ENCODE measurements around the gene GSTT2.

Gene GSTT2

DNA sequence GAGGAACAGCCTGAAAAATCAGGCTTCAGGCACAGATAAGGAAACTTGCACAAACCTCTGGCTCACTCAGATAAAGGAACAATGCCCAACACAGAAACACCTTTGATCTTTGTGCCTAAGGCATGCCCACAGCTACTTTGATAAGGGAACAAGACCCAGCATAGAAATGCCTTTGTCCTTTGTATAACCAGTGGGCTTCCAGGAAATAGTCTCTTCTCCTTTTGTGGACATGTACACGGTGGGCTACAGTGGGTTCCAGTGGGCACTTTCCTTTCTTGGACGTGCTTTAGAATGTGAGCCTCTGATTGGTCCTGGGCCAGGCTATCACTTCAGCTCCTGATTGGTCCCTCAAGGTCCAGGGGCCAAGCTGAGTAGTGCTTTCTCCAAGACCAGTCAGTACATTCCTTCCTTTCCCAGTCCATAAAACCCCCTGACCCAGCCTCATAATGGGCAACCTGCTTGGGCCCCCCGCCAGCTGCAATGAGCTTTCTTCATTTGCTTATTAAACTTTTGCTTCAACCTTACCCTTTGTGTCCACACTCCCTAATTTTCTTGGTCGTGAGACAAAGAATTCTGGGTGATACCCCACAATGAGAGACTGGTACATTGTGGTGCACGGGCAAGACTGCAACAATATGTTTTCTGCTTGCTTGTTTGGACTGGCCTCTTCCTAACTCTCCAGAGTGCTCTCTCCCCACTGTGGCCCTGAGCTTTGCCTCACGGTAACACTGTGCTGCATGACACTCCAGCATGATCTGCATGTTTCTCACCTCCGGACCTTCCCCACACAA lies 29.5 kb downstream of the GSTT2 start:
- H3K9ac ChIP-seq (ENCODE audit: low read depth, low read length) = no peak overlapping the region
- H3K36me3 ChIP-seq (ENCODE audit: insufficient read depth, low read length) = no peaks in the 10 kb centered on the region
- H3K9me3 ChIP-seq (ENCODE audit: control insufficient read depth, insufficient read depth, low read length) = no peaks in the 10 kb centered on the region; the same call in 1 of the 2 replicates
- H3K4me1 ChIP-seq (ENCODE audit: insufficient read depth, low read length) = no peaks in the 10 kb centered on the region

DNA sequence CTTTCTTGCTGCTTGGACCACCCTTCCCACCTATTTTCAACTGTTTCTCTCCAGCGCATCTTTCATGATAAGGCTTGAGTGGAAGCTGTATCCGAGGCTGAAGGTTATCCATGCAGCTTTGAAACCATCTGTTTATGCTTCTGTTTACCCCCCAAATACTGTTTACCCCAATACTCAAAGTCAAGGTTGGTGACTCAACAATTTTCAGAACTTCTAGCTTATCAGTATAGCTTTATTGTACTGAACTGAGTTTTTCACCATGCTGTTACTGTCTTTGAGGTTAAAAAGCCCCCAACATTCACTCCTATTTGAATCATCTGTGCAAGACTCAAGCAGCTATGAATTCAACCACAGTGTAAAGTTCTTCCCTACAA lies 30.1 kb downstream of the GSTT2 start:
- Histone ChIP-seq H3K9ac (ENCODE audit: low read depth, low read length) (no peak overlapping the region), H3K36me3 (ENCODE audit: insufficient read depth, low read length) (no peaks in the 10 kb centered on the region), H3K9me3 (ENCODE audit: control insufficient read depth, insufficient read depth, low read length) (no peaks in the 10 kb centered on the region; the same call in 1 of the 2 replicates), H3K4me1 (ENCODE audit: insufficient read depth, low read length) (no peaks in the 10 kb centered on the region)

DNA sequence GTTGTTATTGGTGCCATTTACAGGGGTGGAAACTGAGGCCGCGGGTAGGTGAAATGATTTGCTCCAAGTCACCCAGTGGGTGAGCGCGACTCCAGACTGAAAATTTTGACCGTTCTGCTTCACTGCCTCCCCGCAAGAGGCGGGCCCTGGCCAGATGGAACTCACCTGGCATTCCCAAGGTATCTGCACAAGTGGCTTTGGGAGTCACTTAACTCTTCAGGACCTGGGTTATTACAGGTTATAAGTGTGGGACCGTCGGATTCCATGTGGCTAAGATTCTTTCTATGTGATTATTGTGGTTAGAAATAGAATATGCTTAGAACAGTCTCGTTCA lies 31.8 kb downstream of the GSTT2 start:
- no peaks in the 10 kb centered on the region for H3K36me3 ChIP-seq (ENCODE audit: insufficient read depth, low read length)
- H3K9ac ChIP-seq (ENCODE audit: low read depth, low read length) = peak overlapping the region; percentile 84
- no peaks in the 10 kb centered on the region for H3K4me1 ChIP-seq (ENCODE audit: insufficient read depth, low read length)
- H3K9me3 ChIP-seq (ENCODE audit: control insufficient read depth, insufficient read depth, low read length) = no peaks in the 10 kb centered on the region; the same call in 1 of the 2 replicates

DNA sequence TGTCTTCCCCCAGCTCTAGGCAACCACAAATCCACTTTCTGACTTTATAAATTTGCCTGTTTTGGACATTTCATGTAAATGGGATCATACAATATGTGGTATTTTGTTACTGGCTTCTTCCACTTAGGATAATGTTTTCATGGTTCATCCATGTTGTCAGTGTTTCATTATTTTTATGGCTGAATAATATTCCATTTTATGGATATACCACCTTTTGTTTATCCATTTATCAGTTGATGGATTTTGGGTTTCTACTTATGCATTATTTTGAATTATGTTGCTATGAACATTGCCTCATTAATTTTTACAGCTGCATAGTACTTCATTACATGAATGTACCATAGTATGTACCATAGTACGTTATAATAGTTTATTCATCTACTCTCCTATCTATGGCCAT lies 36.2 kb downstream of the GSTT2 start:
- Histone ChIP-seq H3K9me3 (ENCODE audit: control insufficient read depth, insufficient read depth, low read length) (no peaks in the 10 kb centered on the region), H3K4me1 (ENCODE audit: insufficient read depth, low read length) (no peaks in the 10 kb centered on the region), H3K36me3 (ENCODE audit: insufficient read depth, low read length) (no peaks in the 10 kb centered on the region), H3K9ac (ENCODE audit: low read depth, low read length) (no peak overlapping the region)

DNA sequence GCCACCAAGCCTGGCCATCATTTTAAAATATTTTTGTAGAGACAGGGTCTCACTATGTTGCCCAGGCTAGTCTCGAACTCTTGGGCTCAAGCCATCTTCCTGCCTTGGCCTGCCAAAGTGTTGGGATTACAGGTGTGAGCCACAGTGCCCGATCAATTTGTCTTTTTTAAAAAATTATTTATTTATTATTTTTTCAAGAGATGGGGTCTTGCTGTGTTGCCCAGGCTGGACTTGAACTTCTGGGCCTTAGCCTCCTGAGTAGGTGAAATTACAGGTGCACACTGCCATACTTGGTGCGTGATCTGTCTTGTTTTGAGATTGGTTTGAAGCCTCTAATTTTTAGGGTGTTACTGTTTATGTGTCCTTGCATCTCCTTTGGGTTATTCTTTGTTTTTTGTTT lies 41.4 kb downstream of the GSTT2 start:
- H3K4me1 ChIP-seq (ENCODE audit: insufficient read depth, low read length) = peaks cover 8% of the 10 kb centered on the region
- H3K9ac ChIP-seq (ENCODE audit: low read depth, low read length) = no peak overlapping the region
- H3K36me3 ChIP-seq (ENCODE audit: insufficient read depth, low read length) = no peaks in the 10 kb centered on the region
- H3K9me3 ChIP-seq (ENCODE audit: control insufficient read depth, insufficient read depth, low read length) = no peaks in the 10 kb centered on the region

DNA sequence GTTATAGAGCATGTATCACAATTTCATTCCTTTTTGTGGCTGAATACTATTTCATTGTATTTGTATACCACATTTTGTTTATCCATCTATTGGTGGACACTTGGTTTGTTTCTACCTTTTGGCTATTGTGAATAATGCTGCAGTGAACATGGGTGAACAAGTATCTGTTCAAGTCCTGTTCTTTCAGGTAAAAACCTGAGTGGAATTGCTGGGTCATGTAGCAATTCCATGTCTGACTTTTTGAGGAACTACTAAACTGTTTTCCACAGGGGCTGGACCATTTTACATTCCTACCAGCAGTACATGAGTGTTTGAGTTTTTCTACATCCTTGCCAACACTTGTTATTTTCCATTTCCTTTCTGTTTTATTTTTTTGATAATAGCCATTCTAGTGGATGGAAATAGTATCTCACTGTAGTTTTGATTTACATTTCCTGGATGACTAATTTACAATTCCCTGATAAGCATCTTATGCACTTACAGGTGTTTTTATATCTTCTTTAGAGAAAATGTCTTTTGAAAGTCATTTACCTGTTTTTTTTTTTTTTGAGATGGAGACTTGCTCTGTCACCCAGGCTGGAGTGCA lies 43.4 kb downstream of the GSTT2 start:
- Histone ChIP-seq H3K9me3 (ENCODE audit: control insufficient read depth, insufficient read depth, low read length) (no peaks in the 10 kb centered on the region), H3K4me1 (ENCODE audit: insufficient read depth, low read length) (peaks cover 8% of the 10 kb centered on the region), H3K9ac (ENCODE audit: low read depth, low read length) (no peak overlapping the region), H3K36me3 (ENCODE audit: insufficient read depth, low read length) (no peaks in the 10 kb centered on the region)

DNA sequence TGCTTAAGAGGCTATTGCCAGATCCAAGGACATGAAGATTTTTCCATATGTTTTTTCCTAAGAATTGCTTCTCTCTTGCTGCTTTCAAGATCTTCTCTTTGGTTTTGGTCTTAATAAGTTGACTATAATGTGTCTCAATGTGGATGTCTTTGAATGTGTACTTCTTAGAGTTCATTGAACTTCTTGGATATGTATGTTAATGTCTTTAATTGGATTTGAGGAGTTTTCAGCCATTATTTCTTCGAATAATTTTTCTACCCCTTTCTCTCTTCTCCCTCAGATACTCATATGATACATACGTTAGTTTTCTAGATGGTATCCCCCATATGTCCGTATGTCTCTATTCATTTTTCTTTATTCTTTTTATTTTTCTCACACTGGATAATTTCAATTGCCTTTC lies 44.4 kb downstream of the GSTT2 start:
- peaks cover 8% of the 10 kb centered on the region for H3K4me1 ChIP-seq (ENCODE audit: insufficient read depth, low read length)
- H3K36me3 ChIP-seq (ENCODE audit: insufficient read depth, low read length) = no peaks in the 10 kb centered on the region
- no peak overlapping the region for H3K9ac ChIP-seq (ENCODE audit: low read depth, low read length)
- H3K9me3 ChIP-seq (ENCODE audit: control insufficient read depth, insufficient read depth, low read length) = no peaks in the 10 kb centered on the region

DNA sequence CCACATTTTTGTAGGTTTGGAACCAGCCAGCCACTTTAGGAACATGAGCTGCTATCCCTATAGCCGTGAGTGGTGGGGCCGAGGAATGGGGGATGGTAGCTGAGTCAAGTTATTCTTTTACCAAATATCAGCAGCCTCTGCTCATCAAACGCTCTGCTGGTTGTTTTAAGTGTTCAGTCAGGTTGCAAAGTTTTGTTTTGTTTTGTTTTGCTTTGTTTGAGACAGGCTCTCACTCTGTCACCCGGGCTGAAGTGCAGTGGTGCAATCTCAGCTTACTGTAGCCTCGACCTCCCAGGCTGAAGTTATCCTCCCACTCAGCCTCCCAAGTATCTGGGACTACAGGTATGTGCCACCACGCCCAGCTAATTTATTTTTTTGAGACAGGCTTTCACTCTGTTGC lies 45.5 kb downstream of the GSTT2 start:
- H3K9ac ChIP-seq (ENCODE audit: low read depth, low read length) = no peak overlapping the region
- peaks cover 8% of the 10 kb centered on the region for H3K4me1 ChIP-seq (ENCODE audit: insufficient read depth, low read length)
- H3K9me3 ChIP-seq (ENCODE audit: control insufficient read depth, insufficient read depth, low read length) = no peaks in the 10 kb centered on the region
- no peaks in the 10 kb centered on the region for H3K36me3 ChIP-seq (ENCODE audit: insufficient read depth, low read length)

DNA sequence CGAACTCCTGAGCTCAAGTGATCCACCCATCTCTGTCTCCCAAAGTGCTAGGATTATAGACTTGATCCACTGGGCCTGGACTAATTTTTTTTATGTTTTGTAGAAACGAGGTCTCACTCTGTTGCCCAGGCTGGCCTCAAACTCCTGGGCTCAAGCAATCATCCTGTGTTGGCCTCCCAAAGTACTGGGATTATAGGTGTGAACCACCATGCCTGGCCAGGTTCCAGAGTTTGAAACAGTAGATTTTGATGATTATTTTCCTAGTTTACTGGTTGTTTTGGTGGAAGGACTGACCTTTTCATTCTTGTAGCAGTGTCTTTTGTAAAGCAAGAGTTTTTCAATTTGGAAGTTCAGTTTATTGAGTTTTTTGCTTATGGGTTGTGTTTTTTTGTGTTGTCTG lies 46.1 kb downstream of the GSTT2 start:
- Histone ChIP-seq H3K9ac (ENCODE audit: low read depth, low read length) (no peak overlapping the region), H3K9me3 (ENCODE audit: control insufficient read depth, insufficient read depth, low read length) (no peaks in the 10 kb centered on the region), H3K36me3 (ENCODE audit: insufficient read depth, low read length) (no peaks in the 10 kb centered on the region), H3K4me1 (ENCODE audit: insufficient read depth, low read length) (peaks cover 8% of the 10 kb centered on the region)

DNA sequence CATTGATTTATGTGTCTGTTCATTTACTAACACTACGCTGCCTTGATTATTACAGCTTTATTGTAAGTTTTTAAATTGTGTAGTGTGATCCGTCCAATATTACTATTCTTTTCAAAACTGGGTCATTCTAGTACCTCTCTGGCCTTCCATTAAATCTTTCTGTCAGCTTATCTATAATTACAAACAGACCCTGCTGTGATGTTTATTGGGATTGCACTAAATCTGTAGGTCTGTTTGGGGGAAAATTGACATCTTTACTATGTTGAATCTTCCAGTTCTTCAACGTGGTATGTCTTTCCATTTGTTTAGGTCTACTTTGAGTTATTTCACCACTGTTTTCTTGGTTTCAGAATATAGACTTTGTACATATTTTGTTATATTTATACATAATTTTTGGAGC lies 46.8 kb downstream of the GSTT2 start:
- no peaks in the 10 kb centered on the region for H3K36me3 ChIP-seq (ENCODE audit: insufficient read depth, low read length)
- H3K9ac ChIP-seq (ENCODE audit: low read depth, low read length) = no peak overlapping the region
- H3K4me1 ChIP-seq (ENCODE audit: insufficient read depth, low read length) = peaks cover 8% of the 10 kb centered on the region
- no peaks in the 10 kb centered on the region for H3K9me3 ChIP-seq (ENCODE audit: control insufficient read depth, insufficient read depth, low read length)

DNA sequence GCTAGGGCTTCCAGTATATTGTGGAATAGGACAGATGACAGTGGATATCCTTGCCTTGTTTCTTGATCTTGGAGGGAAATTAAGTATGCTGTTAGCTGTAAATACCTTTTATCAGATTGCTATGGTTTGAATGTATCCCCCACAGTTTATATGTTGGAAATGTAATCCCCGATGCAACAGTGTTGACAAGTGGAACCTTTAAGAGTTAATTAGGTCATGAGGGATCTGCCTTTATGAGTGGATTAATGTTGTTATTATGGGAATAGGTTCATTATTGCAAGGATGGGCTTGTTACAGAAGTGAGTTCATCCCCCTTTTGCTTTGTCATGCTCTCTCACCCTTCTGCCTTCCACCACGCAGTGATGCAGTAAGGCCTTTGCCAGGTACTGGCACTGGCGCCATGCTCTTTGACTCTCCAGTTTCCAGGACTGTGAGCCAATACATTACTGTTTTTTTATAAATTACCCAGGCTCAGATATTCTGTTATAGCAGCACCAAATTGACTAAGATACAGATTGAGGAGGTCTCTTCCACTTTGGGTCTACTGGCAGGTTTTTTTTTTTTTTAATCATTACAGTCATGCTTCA lies 47.5 kb downstream of the GSTT2 start:
- Histone ChIP-seq H3K36me3 (ENCODE audit: insufficient read depth, low read length) (no peaks in the 10 kb centered on the region), H3K9me3 (ENCODE audit: control insufficient read depth, insufficient read depth, low read length) (no peaks in the 10 kb centered on the region), H3K4me1 (ENCODE audit: insufficient read depth, low read length) (peaks cover 8% of the 10 kb centered on the region), H3K9ac (ENCODE audit: low read depth, low read length) (no peak overlapping the region)

DNA sequence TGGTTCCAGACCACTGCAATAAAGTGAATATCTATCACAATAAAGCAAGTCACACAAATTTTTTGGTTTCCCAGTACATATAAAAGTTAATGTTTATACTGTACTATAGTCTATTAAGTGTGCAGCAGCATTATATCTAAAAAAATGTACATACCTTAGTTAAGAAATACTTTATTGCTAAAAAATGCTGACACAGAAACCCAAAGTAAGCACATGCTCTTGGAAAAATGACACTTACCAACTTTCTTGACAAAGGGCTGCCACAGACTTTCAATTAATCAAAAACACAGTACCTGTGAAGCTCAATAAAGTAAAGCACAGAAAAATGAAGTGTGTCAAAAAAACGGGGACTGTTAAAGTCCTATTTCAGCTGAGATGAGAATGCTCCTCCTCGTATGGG lies 48.1 kb downstream of the GSTT2 start:
- Histone ChIP-seq H3K4me1 (ENCODE audit: insufficient read depth, low read length) (peaks cover 8% of the 10 kb centered on the region), H3K9ac (ENCODE audit: low read depth, low read length) (no peak overlapping the region), H3K36me3 (ENCODE audit: insufficient read depth, low read length) (no peaks in the 10 kb centered on the region), H3K9me3 (ENCODE audit: control insufficient read depth, insufficient read depth, low read length) (no peaks in the 10 kb centered on the region)

DNA sequence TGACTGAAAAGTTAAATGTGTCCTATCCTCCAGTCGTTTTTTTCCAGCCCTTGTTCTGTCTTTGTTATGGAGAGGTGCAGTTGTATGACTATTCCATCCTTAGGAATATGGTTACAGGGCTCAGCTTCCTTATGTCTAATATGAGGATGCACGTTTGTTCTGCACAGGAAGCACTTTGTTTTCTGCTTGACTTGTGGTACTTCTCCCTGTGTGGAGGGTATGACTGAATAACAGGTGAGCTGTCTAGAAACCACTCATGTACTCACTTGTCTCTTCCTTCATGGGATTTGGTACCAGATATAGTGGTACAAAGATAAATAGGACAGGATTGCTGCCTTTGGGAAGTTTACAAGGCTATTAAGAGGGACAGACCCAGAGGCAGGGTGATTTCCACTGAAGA lies 48.6 kb downstream of the GSTT2 start:
- Histone ChIP-seq H3K9ac (ENCODE audit: low read depth, low read length) (no peak overlapping the region), H3K4me1 (ENCODE audit: insufficient read depth, low read length) (peaks cover 8% of the 10 kb centered on the region), H3K36me3 (ENCODE audit: insufficient read depth, low read length) (no peaks in the 10 kb centered on the region), H3K9me3 (ENCODE audit: control insufficient read depth, insufficient read depth, low read length) (no peaks in the 10 kb centered on the region)

DNA sequence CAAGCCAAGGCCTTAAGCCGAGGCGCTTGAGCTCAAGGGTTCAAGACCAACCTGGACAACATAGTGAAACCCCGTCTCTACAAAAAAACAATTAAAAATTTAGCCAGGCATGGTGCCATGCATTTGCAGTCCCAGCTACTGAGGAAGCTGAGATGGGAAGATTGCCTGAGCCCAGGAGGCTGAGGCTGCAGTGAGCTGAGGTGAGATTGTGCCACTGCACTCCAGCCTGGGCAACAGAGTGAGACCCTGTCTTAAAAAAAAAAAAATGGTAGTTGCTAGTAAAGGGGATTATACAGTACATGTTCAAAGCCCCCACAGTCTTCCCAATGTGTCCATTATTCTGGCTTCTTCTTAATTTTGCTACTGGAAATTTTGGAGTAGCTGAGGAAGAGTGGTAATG lies 49.4 kb downstream of the GSTT2 start:
- H3K4me1 ChIP-seq (ENCODE audit: insufficient read depth, low read length) = peaks cover 8% of the 10 kb centered on the region
- no peaks in the 10 kb centered on the region for H3K36me3 ChIP-seq (ENCODE audit: insufficient read depth, low read length)
- H3K9me3 ChIP-seq (ENCODE audit: control insufficient read depth, insufficient read depth, low read length) = no peaks in the 10 kb centered on the region
- no peak overlapping the region for H3K9ac ChIP-seq (ENCODE audit: low read depth, low read length)

DNA sequence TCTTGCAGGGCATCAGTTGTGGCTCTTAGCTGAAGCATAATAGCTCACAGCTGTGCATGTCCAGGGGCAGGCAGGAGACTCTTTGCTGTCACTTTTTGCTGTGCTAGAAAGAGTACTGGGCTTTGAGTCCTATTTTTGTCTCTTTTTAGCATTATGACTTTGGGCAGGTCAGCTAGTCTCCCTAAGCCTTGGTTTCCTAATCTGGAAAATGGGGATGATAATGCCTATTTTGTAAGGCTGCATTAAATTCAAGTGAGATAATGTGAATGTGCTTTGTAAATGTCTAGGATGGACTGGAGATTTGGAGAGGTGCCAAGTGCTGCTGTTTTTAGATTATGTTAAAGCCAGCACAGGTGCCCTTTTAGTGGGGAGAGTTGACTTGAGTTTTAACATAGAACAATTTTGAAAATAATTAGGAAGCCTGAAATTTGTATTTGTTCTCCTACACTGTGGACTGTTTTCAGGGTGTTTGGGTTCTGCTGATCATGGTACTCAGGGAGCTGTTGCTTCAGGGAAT lies 50.3 kb downstream of the GSTT2 start:
- H3K36me3 ChIP-seq (ENCODE audit: insufficient read depth, low read length) = no peaks in the 10 kb centered on the region
- peaks cover 9% of the 10 kb centered on the region for H3K4me1 ChIP-seq (ENCODE audit: insufficient read depth, low read length)
- no peak overlapping the region for H3K9ac ChIP-seq (ENCODE audit: low read depth, low read length)
- H3K9me3 ChIP-seq (ENCODE audit: control insufficient read depth, insufficient read depth, low read length) = no peaks in the 10 kb centered on the region
